ENCODE measurements around the gene ADD2. TPM values are rescaled to one million over a fixed set of nuclear protein-coding genes. Genes with fewer than 3 reads are reported as not detected.

The ADD2 gene
- total RNA-seq, 1 experiment from 2014 or later: 124 TPM

- DNase-seq: no peak
- Mint-ChIP-seq H3K27ac (no peak overlapping the region), H3K4me1 (peaks cover 26 to 37% of the 10 kb centered on the region in 2 experiments), H3K27me3 (ENCODE audit: low read depth) (peaks cover 17% of the 10 kb centered on the region), H3K36me3 (ENCODE audit: insufficient read depth in 1 of 3, low read depth in 3 of 3) (no peaks in the 10 kb centered on the region), H3K9me3 (no peaks in the 10 kb centered on the region; a peak in 1 of 5 replicates), H3K4me3 (no peak overlapping the region)
- H3K9ac ChIP-seq (ENCODE audit: extremely low read depth, insufficient read length, low read length): no peak overlapping the region
- TF ChIP-seq, protein P1, sequence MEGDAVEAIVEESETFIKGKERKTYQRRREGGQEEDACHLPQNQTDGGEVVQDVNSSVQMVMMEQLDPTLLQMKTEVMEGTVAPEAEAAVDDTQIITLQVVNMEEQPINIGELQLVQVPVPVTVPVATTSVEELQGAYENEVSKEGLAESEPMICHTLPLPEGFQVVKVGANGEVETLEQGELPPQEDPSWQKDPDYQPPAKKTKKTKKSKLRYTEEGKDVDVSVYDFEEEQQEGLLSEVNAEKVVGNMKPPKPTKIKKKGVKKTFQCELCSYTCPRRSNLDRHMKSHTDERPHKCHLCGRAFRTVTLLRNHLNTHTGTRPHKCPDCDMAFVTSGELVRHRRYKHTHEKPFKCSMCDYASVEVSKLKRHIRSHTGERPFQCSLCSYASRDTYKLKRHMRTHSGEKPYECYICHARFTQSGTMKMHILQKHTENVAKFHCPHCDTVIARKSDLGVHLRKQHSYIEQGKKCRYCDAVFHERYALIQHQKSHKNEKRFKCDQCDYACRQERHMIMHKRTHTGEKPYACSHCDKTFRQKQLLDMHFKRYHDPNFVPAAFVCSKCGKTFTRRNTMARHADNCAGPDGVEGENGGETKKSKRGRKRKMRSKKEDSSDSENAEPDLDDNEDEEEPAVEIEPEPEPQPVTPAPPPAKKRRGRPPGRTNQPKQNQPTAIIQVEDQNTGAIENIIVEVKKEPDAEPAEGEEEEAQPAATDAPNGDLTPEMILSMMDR (conservative IDR thresholded peaks at IDR 0.05): no peak
- H3K56ac ChIP-seq (ENCODE audit: insufficient read length, low read depth, low read length): no peak overlapping the region
- H2BK120ac ChIP-seq (ENCODE audit: low read depth, low read length, poor library complexity, severe bottlenecking): no peak overlapping the region
- H4K8ac ChIP-seq (replicated peaks; ENCODE audit: insufficient read length, low read depth, low read length): no peak overlapping the region
- no peak overlapping the region for H2AFZ ChIP-seq (ENCODE audit: low read length)
- WGBS (ENCODE audit: extremely low coverage, insufficient read length, low lambda C conversion rate): no CpG with 5 or more reads among the region's 2 CpGs
- H3K18ac ChIP-seq (ENCODE audit: insufficient read length, low read depth, low read length): no peak overlapping the region
- no peak overlapping the region for H4K91ac ChIP-seq (ENCODE audit: insufficient read length, low read depth, low read length)
- no peaks in the 10 kb centered on the region for H3K27me3 ChIP-seq (ENCODE audit: insufficient read depth, low read length)
- no peak overlapping the region for H3K4ac ChIP-seq (ENCODE audit: low read depth, low read length)
- no peak overlapping the region for H3K4me2 ChIP-seq (ENCODE audit: insufficient read depth, insufficient read length, low read length)
- no peaks in the 10 kb centered on the region for H3K79me1 ChIP-seq (ENCODE audit: insufficient read depth, low read depth, low read length, poor library complexity, severe bottlenecking)
- H3K23me2 ChIP-seq (ENCODE audit: insufficient read length, low read depth, low read length, poor library complexity, severe bottlenecking): peaks cover 4% of the 10 kb centered on the region
- no peak overlapping the region for H2BK5ac ChIP-seq (ENCODE audit: insufficient read length, low read length)
- no peaks in the 10 kb centered on the region for H4K20me1 ChIP-seq (ENCODE audit: control insufficient read depth, insufficient read depth, insufficient read length)
- no peak overlapping the region for H2AK5ac ChIP-seq (ENCODE audit: insufficient read length, low read length)
- H3T11ph ChIP-seq (ENCODE audit: low read length): no peak overlapping the region
- H4K5ac ChIP-seq (ENCODE audit: insufficient read length, low read depth, low read length): no peak overlapping the region
- no peak overlapping the region for H3K14ac ChIP-seq (ENCODE audit: insufficient read depth, low read length)
- peaks cover 2% of the 10 kb centered on the region; the same call in 1 of the 2 replicates for H3K79me2 ChIP-seq (ENCODE audit: insufficient read depth, low read length)
- H3K27ac ChIP-seq (ENCODE audit: insufficient read length, low read depth, low read length): no peak overlapping the region
- H3K23ac ChIP-seq (ENCODE audit: insufficient read length, low read depth, low read length): no peak overlapping the region
- peaks cover 6% of the 10 kb centered on the region; the same call in 1 of the 2 replicates for H3K4me1 ChIP-seq (ENCODE audit: insufficient read depth, low read length)
- H2BK15ac ChIP-seq (ENCODE audit: low read depth, low read length): no peak overlapping the region
- no peak overlapping the region for H2BK20ac ChIP-seq (ENCODE audit: low read depth, low read length, poor library complexity, severe bottlenecking)
- no peaks in the 10 kb centered on the region for H3K9me3 ChIP-seq (ENCODE audit: control insufficient read depth, low read depth, low read length)
- H2BK12ac ChIP-seq (ENCODE audit: insufficient read length, low read depth, low read length): no peak overlapping the region
These were observed 3.4 kb upstream of the ADD2 start for GRCh38 chr2:70771446-70771845.

Data from H9 (cell line).